GM11168 (cell line): ENCODE results near the gene NDUFA12.

Source experiments
- in situ Hi-C: fragments of 300-500 bp; cut with MboI; formaldehyde crosslinking; loops from one replicate; pipeline ENCODE4 v1.12.0; 2022; ENCODE audit warnings: low sequenced_read_pairs; ENCODE audit not compliant: unreplicated experiment

The NDUFA12 gene

DNA sequence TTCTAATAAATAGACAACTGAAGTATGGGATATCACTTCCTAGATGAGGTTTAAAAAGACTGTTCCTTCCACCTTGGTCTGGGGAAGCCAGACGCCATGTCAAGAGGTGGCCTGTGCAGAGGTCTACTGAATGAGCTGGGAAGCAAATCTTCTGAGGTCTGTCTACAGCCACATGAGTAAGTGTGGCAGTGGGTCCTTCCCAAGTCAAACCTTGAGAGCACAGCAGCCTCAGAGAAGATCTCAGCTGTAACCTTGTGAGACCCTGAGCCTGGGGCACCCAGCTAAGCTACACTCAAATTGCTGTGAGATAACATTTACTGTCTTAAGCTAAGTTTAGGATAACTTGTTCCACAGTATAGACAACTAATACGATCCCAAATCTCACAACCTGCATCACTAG is 20.2 kb downstream of the NDUFA12 start:
- in situ Hi-C loops, result no loop called here

- in situ Hi-C loops, result no loop called here
Measured at GRCh38 chr12:94982456-94982855, 21.0 kb downstream of the NDUFA12 start.

GRCh38 chr12:94980577-94980976 is 22.9 kb downstream of the NDUFA12 start:
- in situ Hi-C loops, result no loop called here

DNA sequence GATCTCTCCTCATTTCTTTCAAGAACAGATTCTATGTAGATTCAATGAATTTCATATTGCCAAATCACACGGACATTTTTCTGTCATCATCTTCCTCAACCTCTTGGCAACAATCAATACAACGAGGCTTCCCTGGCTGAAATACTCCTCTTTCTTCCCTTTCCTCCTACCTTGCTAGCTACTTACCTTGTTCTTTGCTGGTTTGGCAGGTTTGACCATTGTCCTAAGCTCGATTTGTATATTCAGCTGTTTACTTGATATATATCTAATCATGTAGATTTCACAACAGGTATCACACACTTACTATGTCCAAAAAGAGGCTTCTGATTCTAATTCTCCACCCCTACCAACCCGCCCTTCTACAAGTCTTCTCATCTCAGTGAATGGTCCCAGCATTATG is 23.6 kb downstream of the NDUFA12 start:
- in situ Hi-C loops, result no loop called here

GRCh38 chr12:94977766-94978468 is 25.6 kb downstream of the NDUFA12 start:
- in situ Hi-C loops, result no loop called here

- in situ Hi-C loops, result no loop called here
Measured at GRCh38 chr12:94973221-94973620, 30.3 kb downstream of the NDUFA12 start.

DNA sequence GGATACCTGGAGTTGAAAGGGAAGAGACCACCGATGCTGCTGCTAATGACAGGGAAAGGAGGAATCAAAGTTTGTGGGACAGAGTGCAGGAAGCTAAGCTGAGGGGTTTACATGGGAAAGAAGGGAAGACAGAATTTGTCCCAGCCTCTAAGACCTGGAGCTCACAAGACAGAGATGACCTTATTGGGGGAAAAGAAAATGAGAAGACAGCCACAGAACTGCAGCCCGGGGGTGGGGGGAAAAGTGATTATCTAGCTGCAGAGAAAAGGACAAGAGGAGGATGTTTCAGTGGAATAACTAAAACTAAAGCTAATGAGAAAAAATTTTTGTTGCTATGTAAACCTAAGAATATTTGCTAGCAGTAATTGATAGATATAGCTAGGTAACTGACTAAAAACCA is 30.7 kb downstream of the NDUFA12 start:
- in situ Hi-C loops, result no loop called here

GRCh38 chr12:94971923-94972322 is 31.6 kb downstream of the NDUFA12 start:
- in situ Hi-C loops, result no loop called here

- in situ Hi-C loops, result no loop called here
Measured at GRCh38 chr12:94970560-94970959, 32.9 kb downstream of the NDUFA12 start.

- in situ Hi-C loops, result no loop called here
Measured at GRCh38 chr12:94969424-94969823, 34.1 kb downstream of the NDUFA12 start.

GRCh38 chr12:94965982-94966630 is 37.4 kb downstream of the NDUFA12 start:
- in situ Hi-C loops, result no loop called here

DNA sequence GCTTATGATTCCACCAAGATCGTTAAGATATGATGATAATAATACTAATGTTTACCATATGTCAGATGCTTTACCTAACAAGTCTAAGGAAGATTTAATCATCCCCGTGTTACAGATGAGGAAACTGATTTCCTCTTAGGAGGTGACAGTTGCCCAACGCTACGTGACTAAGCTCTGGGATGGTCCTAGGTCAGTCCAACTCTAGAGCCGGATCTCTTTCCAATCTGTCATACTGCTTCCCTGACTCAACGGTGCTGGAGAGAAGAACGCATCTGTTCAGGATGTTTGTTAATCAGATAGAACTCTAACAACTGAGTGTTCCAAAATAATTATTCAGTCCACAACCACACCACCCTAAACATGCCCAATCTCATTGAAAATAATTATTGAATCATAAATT is 39.8 kb downstream of the NDUFA12 start:
- in situ Hi-C loops, result no loop called here

GRCh38 chr12:94962670-94963069 is 40.8 kb downstream of the NDUFA12 start:
- in situ Hi-C loops, result no loop called here

- in situ Hi-C loops, result no loop called here
Measured at GRCh38 chr12:94961911-94962310, 41.6 kb downstream of the NDUFA12 start.

GRCh38 chr12:94961256-94961824 is 42.2 kb downstream of the NDUFA12 start:
- in situ Hi-C loops, result no loop called here

GRCh38 chr12:94957006-94957405 is 46.5 kb downstream of the NDUFA12 start:
- in situ Hi-C loops, result no loop called here

- in situ Hi-C loops, result no loop called here
Measured at GRCh38 chr12:94954948-94955592, 48.4 kb downstream of the NDUFA12 start.

DNA sequence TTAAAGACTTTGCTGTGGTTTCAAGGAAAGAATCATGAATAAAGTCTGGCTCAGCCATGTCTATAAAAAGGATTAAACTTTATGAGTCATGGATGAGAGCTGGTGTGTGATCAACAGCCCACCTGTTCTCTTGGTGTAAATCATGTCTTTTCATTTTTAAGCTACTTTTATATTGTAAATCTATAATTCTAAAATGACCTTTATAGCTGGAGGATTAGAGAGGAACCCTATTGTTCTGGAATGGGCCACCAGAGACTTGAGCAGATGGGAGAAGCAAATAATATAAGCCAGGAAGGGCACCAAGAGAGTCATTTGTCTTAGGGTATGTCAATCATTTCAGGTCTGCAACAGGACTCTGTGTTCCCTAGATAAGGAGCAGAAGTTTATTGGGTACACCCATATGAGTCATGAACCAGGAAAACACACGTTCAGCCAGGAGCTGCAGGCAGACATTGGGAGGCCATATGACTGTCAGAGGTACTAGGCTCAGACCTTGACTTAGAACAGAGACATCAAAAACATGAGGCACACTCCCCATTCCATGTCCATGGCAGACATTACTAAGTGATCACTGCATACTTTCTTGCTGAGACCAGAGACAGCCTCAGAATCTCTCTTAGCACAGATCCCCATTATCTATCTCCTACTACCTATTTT is 49.3 kb downstream of the NDUFA12 start:
- in situ Hi-C loops, result no loop called here

- in situ Hi-C loops, result no loop called here
Measured at GRCh38 chr12:94952325-94952724, 51.2 kb downstream of the NDUFA12 start.

GRCh38 chr12:94951071-94951934 is 52.2 kb downstream of the NDUFA12 start:
- in situ Hi-C loops, result no loop called here
